ENCODE data around the gene CENPB.
"Not testable (repeated sequence)": the region's sequence is repeated elsewhere in the genome, so short reads cannot be mapped to it uniquely, and the experiment has no call there.

CENPB gene

DNA sequence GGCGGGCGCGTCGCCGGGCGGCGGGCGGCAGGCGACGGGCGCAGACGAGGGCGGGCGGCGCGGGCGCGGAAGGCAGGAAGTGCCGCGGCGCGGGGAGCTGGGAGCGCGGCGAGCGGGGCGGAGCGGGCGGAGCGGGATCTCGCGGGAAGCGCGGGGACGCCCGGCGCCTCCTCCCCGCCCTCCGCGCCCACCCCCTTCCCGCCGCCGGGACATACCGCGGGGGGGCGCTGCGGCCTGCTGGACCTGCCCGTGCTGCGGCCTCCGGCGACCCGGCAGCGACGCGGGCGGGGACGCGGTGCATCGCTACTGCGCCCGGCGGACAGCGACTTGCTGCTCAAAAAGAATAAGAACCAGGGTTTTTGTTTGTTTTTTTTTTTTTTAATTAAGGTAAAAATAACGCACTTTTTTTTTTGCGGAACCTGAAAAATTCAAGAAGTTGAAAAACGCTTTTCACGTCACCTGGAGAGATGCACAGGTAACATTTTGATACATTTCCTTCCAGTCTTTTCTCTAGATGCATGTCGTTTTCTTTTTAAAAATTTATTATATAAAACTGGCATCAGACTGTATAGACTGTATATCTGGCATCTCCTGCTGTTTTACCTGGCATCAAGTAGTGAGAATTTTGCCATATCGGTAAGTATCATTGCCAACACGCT lies at the start of gene CENPB:
TSS of gene CENPB (minus strand) at position 76 of the 659 bp plus-strand sequence. CDS start 257 bp downstream, outside the sequence.
- DNase-seq, result peak; percentile 87 to 89

DNA sequence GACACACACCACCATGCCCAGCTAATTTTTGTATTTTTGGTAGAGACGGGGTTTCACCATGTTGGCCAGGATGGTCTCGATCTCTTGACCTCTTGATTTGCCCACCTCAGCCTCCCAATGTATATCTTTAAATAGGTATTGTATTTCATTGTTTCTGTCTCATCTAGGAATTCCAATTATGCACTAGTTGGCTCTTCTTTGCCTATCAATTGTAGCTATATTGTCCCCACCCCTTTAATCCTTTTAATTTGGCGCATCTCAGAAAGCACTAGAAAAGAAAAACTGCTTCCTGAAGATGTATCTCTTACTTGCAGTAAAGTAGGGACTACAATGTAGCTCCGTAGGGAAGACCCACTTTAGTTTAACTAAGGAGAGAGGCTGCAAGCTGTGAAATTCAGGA lies 49.6 kb upstream of the CENPB start:
- DNase-seq, result no peak

- not testable (repeated sequence) for DNase-seq
Measured at GRCh38 chr20:3829891-3830290, 43.4 kb upstream of the CENPB start.

GRCh38 chr20:3828798-3829197 lies 42.3 kb upstream of the CENPB start:
- DNase-seq, result no peak

DNA sequence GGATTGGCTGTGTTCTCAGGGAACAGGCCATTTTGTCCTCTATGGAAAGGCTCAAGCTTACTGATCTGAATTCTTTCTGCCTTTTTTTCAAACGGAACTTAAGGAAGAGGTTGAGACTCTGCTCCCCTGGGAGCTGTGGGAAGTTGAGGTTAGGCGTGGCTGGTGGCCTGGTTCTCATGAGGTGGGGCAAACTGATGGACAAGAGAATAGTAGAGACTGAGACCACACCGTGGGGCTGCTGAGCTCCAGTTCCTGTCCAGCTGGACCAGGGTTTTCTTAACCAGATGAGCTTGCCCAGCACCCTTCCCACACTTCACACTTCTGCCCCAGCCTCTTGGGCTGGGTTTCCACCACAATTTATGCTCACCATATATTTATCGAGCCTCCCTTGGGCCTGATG lies 39.9 kb upstream of the CENPB start:
- DNase-seq, result no peak

DNA sequence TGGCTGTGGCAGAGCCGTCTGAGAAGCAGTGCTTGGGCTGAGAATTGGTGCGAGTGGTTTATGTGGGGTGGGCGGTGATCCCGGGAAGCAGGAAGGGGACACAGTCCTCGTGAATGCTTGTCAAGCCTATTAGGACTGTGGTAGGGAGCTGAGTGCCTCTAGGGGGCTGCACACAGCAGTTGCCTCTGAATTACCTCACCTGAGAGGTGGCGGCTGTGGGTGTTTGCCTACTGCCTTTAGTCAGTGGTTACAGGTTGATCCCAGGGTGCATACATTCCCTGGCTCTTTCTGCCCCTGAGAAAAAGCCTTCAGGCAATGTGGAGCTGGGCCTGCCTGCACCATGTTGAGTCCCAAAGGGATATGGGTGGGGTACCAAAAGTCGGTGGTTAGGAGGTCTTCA lies 39.0 kb upstream of the CENPB start:
- DNase-seq, result no peak

GRCh38 chr20:3823881-3824280 lies 37.3 kb upstream of the CENPB start:
- no peak for DNase-seq

DNA sequence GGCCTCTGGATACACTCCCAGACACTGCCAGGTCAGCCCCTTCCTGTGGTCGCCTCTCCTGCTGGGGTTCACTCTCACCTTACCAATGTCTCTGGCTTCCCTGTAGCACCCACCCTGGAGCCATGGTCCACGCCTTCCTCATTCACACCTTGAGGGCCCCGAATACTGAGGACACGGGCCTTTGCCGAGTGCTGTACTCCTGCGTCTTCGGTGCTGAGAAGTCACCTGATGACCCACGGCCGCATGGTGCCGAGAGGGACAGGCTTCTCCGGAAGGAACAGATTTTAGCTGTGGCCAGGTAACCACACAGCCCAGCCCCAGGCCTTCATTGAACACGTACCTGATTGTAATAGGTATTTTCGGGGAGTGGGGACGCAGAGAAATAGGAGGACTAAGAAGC lies 35.5 kb upstream of the CENPB start:
- DNase-seq, result no peak

DNA sequence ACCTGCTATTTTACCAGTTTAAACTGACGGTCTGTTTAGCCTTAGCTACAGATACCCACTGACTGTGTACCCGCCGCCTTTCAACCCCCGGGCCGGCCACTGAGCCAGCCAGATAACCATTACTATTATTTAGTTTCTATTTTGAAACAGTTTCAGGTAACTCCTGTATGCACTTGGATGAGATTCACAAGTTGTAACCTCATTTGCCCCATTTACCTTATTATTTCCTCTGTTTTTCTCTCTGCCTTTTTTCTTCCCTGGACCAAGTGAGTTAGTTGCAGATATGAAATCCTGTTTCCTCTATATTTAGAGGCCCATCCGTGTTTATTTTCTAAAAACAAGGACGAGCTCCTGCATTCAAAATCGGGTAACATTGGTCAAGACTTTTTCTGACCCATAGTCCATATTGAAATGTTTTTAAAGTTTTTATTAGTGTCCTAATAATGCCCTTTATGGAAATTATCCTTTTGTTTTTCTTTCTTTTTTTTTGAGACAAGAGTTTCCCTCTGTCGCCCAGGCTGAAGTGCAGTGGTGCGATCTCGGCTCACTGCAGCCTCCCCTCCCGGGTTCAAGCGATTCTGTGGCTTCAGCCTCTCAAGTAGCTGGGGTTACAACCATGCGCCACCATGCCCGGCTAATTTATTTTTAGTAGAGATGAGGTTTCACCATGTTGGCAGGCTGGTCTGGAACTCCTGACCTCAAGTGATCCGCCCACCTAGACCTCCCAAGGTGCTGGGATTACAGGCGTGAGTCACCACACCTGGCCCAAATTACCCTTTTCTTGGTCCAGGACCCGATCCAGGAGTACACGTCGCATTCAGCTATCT lies 34.6 kb upstream of the CENPB start:
- no peak for DNase-seq

DNA sequence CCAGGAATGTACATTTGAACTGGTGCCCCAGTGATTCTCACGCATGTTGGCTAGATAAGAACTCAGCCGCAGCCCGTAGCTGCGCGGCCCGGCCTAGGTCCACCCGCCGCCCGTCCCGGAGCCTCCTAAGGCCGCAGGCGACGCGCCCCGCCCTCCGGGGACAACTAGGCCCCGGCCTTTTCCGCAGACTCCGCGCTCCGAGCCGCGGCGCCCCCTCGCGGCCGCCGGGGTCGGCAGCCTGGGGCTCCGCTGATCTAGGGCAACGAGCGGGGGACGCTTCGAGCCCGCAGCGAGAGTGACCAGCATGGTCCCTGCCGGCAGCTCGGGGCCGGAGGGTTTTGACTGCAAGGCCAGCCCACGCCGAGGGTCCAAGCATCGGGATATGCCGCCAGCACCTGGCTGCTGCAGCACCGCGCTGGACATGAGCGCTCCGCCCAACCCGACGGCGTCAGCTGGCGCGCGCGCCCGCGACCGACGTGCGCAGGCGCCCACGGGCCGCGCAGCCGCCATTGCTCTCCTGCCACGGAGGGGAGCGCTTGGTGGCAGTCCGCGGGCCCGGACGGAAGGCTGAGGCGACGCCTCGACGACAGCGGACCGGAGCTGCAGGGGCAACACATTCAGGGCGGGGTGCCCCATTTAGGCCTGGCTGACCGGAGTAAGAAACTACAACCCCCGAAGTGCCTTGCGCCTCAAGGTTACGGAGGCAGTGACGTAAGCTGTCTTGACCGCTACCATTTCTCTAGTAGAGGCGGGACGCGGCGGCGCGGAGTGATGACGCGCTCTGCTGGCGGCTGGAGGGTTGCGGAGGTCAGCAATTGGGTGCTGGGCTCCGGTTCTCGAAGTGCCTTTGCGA lies 33.7 kb upstream of the CENPB start, which contains the start of gene AP5S1:
TSS of gene AP5S1 (plus strand) at position 500 of the 853 bp plus-strand sequence. CDS start 1,571 bp downstream, outside the sequence.
- DNase-seq, result peak; percentile 85 to 86

DNA sequence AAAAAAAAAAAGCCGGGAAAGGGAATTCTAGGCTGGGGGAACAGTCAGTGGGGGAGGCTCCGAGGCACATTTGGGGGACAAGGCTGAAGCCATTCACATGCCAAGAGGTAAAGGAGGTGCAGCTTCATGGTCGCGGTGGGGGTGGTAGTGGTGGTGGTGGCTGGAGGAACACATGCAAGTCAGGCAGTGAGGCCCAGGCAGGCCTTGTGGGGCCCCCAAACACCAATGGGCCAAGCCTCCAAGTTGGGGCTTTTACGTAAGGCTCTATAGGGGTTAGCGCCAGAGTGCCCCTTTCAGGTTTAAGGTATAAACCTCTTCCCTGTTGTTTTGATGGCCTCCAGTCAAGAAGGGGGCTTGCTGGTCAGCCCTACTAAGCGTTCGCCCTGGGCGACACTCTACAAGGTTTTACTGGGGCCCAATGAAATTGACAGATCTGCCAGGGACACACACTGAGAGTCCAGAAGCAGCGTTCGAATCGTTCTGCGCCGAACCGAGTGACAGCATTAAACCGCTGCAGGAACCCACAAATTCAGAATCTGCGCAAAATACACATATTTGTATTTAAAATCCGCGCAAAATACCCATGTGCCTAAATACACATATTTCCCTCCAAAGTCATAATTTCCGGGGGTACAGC lies 33.0 kb upstream of the CENPB start:
- DNase-seq, result no peak

- DNase-seq, result no peak
Measured at GRCh38 chr20:3818155-3819151, 31.9 kb upstream of the CENPB start.

DNA sequence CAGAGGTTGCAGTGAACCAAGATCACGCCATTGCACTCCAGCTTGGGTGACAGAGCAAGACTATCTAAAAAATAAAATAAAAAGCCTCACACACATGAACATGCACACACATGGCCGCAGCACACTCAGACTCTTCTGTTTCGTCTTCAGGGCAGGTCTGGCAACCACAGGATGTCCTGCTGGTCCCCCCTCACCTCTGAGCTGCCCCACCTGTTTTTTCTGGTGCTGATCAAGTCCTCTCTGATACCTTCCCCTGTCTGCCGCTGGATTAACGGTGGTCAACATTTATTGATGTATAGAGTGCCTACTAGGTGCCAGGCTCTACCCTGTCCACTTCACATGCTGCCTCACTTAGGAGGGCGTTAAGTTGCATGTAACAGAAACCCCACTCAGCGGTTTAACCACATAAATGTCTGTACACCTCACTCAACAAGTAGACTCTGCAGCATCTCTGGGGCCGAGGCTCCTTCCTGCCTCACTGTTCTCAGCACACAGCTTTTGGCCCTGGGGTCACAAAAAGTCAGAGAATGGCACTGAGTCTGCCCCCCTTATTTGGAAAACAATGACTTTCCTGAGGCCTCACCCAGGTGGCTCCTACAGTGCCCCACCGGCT lies 29.3 kb upstream of the CENPB start:
- DNase-seq, result no peak

DNA sequence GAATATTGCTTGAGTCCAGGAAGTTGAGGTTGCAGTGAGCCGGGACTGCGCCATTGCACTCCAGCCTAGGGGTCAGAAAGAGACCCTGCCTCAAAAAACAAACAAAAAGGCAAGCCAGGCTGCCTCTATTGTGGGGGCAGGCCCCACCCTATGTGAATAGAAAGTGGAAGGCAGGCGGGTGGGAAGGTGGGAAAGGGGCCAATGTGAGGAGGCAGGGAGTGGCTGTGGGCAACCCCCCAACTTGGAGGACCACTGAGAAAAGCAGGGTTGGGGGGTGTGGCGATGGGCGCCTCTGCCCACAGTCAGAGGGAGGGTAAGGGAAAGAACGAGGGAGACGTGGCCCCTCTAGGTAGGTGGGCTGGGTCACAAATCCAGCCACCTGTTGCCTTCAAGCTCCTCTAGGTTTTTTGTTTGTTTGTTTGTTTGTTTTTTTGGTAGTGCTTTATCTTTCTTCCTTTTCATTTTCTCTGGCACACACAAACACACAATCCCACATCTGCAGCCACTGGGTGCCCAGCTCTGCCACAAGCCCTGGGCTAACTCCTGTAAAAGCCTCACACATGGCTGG lies 28.5 kb upstream of the CENPB start:
- no peak for DNase-seq

DNA sequence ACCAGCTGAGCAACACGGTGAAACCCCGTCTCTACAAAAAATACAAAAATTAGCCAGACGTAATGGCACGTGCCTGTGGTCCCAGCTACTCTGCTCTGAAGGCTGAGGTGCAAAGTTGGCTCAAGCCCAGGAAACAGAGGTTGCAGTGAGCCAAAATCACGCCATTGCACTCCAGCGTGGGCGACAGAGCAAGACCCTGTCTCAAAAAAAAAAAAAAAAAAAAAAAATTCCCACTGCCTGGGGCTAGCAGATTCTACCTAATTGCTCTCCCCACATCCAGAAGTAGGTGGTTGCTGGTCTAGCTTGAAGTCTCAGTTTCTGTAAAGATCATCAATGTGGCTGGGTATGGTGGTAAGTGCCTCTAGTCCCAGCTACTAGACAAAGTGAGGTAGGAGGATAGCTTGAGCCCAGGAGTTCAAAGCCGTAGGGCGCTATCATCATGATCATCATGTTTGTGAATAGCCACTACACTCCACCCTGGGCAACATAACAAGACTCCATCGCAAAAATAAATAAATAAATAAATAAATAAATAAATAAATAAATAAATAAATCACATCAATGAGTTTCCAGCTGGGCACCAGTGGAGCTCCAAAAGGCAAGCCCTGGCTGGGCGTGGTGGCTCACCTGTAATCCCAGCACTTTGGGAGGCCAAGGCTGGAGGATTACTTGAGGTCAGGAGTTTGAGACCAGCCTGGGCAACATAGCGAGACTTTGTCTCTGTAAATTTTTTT lies 27.5 kb upstream of the CENPB start:
- no peak for DNase-seq

GRCh38 chr20:3812975-3813847 lies 26.7 kb upstream of the CENPB start:
- DNase-seq, result no peak

DNA sequence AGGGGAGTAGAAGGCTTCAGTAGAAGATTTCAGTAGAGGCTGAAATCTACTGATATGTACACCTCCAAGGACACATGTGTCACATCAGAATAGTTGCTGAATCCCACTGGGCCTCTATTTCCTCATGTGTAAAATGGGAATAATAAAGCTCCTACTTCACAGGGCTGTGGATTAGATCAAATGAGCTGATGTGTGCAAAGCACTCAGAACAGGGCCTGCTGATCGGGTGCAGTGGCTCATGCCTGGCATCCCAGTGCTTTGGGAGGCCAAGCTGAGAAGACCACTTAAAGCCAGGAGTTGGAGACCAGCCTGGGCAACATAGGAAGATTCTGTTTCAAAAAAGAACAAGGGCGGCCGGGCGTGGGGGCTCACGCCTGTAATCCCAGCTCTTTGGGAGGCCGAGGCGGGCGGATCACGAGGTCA lies 25.7 kb upstream of the CENPB start:
- DNase-seq, result no peak

GRCh38 chr20:3811467-3812258 lies 25.1 kb upstream of the CENPB start:
- DNase-seq, result peak; percentile 90 to 94

Data from activated CD4-positive, alpha-beta T cell treated with anti-CD3 and anti-CD28 coated beads for 4 hours (primary cell).